Osteocyte (in vitro differentiated cells): Measurements from ENCODE around the gene HLA-DPA1. TPM values are rescaled to one million over a fixed set of nuclear protein-coding genes. Genes with fewer than 3 reads are reported as not detected.
"Not testable (repeated sequence)": the region's sequence is repeated elsewhere in the genome, so short reads cannot be mapped to it uniquely, and the experiment has no call there.

Experiments
- DNase-seq: peaks from one replicate; pipeline ENCODE4 v3.0.0; 2021; ENCODE audit warnings: mixed read lengths; ENCODE audit not compliant: unreplicated experiment; ENCODE audit errors: extremely low spot score
- H3K27ac Mint-ChIP-seq: one replicate; pipeline ENCODE4 v1.8.0; 2021; ENCODE audit warnings: mild to moderate bottlenecking, mixed read lengths; ENCODE audit not compliant: unreplicated experiment
- H3K27me3 Mint-ChIP-seq: one replicate; pipeline ENCODE4 v1.8.0; 2021; ENCODE audit warnings: mixed read lengths; ENCODE audit not compliant: unreplicated experiment
- H3K36me3 Mint-ChIP-seq: one replicate; pipeline ENCODE4 v1.8.0; 2021; ENCODE audit warnings: mixed read lengths; ENCODE audit not compliant: unreplicated experiment
- H3K4me1 Mint-ChIP-seq: one replicate; pipeline ENCODE4 v1.8.0; 2021; ENCODE audit warnings: mixed read lengths; ENCODE audit not compliant: unreplicated experiment
- H3K4me3 Mint-ChIP-seq: one replicate; pipeline ENCODE4 v1.8.0; 2021; ENCODE audit warnings: mild to moderate bottlenecking, moderate library complexity, mixed read lengths; ENCODE audit not compliant: unreplicated experiment
- H3K9me3 Mint-ChIP-seq: one replicate; pipeline ENCODE4 v1.8.0; 2021; ENCODE audit warnings: mixed read lengths; ENCODE audit not compliant: unreplicated experiment
- CTCF ChIP-seq: fragments of 200-600 bp; sonication (generic); IDR thresholded peaks from 2 replicates; pipeline ENCODE4 v1.5.0; 2021; ENCODE audit warnings: antibody characterized with exemption, mild to moderate bottlenecking, moderate library complexity
- total RNA-seq: library from RNA; stranded (reverse); gene quantifications from 2 replicates; pipeline ENCODE4 v1.2.1, GENCODE V29; 2021

The HLA-DPA1 gene
- total RNA-seq, 1 donor from 2014 or later = 2.0 TPM

GRCh38 chr6:33065312-33065711 lies 8.1 kb downstream of the HLA-DPA1 start:
- no peaks in the 10 kb centered on the region for H3K9me3 Mint-ChIP-seq

GRCh38 chr6:33064723-33065122 lies 8.7 kb downstream of the HLA-DPA1 start:
- H3K27me3 Mint-ChIP-seq = peaks cover 40% of the 10 kb centered on the region
- H3K4me3 Mint-ChIP-seq = no peak overlapping the region
- H3K27ac Mint-ChIP-seq = no peak overlapping the region
- no peaks in the 10 kb centered on the region for H3K4me1 Mint-ChIP-seq
- no peak for TF ChIP-seq CTCF
- no peaks in the 10 kb centered on the region for H3K9me3 Mint-ChIP-seq
- no peak for DNase-seq
- H3K36me3 Mint-ChIP-seq = no peaks in the 10 kb centered on the region

More at GRCh38 chr6:33065312-33065711, 8.1 kb downstream of the HLA-DPA1 start:
- no peak overlapping the region for H3K27ac Mint-ChIP-seq
- no peak overlapping the region for H3K4me3 Mint-ChIP-seq
- no peak for TF ChIP-seq CTCF
- H3K27me3 Mint-ChIP-seq = peaks cover 45% of the 10 kb centered on the region
- no peaks in the 10 kb centered on the region for H3K4me1 Mint-ChIP-seq
- no peaks in the 10 kb centered on the region for H3K36me3 Mint-ChIP-seq
- DNase-seq = no peak

- not testable (repeated sequence) for DNase-seq, H3K4me1 Mint-ChIP-seq, H3K36me3 Mint-ChIP-seq, H3K9me3 Mint-ChIP-seq, H3K27ac Mint-ChIP-seq, H3K4me3 Mint-ChIP-seq
- H3K27me3 Mint-ChIP-seq = peaks cover 38% of the 10 kb centered on the region
These were observed 10.0 kb downstream of the HLA-DPA1 start for GRCh38 chr6:33063435-33063834.

GRCh38 chr6:33061987-33062386 lies 11.5 kb downstream of the HLA-DPA1 start:
- H3K4me1 Mint-ChIP-seq = no peaks in the 10 kb centered on the region
- H3K27ac Mint-ChIP-seq = no peak overlapping the region
- DNase-seq = no peak
- H3K36me3 Mint-ChIP-seq = no peaks in the 10 kb centered on the region
- H3K27me3 Mint-ChIP-seq = peaks cover 52% of the 10 kb centered on the region
- H3K4me3 Mint-ChIP-seq = no peak overlapping the region
- TF ChIP-seq CTCF = no peak
- H3K9me3 Mint-ChIP-seq = no peaks in the 10 kb centered on the region

- H3K4me3 Mint-ChIP-seq = no peak overlapping the region
- H3K27me3 Mint-ChIP-seq = peaks cover 48% of the 10 kb centered on the region
- H3K9me3 Mint-ChIP-seq = no peaks in the 10 kb centered on the region
- no peaks in the 10 kb centered on the region for H3K4me1 Mint-ChIP-seq
- DNase-seq = no peak
- no peaks in the 10 kb centered on the region for H3K36me3 Mint-ChIP-seq
- no peak for TF ChIP-seq CTCF
- no peak overlapping the region for H3K27ac Mint-ChIP-seq
These were observed 16.0 kb downstream of the HLA-DPA1 start for GRCh38 chr6:33057222-33058150.
